HG02759 (cell line): ENCODE results near the gene DLGAP1.
"Not testable (repeated sequence)": the region's sequence is repeated elsewhere in the genome, so short reads cannot be mapped to it uniquely, and the experiment has no call there.

Experiments used
- ATAC-seq: cut with Tn5 transposase; IDR thresholded peaks from one replicate; pipeline ENCODE4 v1.9.1; 2021; ENCODE audit warnings: mild to moderate bottlenecking, moderate library complexity; ENCODE audit not compliant: unreplicated experiment

The DLGAP1 gene

GRCh38 chr18:4455113-4455811, at the start of gene DLGAP1:
DLGAP1 (minus strand) TSS chr18:4455307.
- peak; percentile 88 for ATAC-seq

GRCh38 chr18:4494703-4495284, 39.7 kb upstream of the DLGAP1 start:
- not testable (repeated sequence) for ATAC-seq

- ATAC-seq, result no peak
These were observed 13.4 kb upstream of the DLGAP1 start for GRCh38 chr18:4468511-4468910.

GRCh38 chr18:4454537-4455112, 482 bp downstream of the DLGAP1 start:
- ATAC-seq, result no peak

- no peak for ATAC-seq
These were observed 1.1 kb downstream of the DLGAP1 start for GRCh38 chr18:4453874-4454536.

- ATAC-seq, result no peak
These were observed 1.6 kb downstream of the DLGAP1 start for GRCh38 chr18:4453567-4453873.

- ATAC-seq, result no peak
These were observed 4.9 kb downstream of the DLGAP1 start for GRCh38 chr18:4450065-4450658.

GRCh38 chr18:4445902-4446301, 9.2 kb downstream of the DLGAP1 start:
- ATAC-seq, result no peak

GRCh38 chr18:4444306-4444705, 10.8 kb downstream of the DLGAP1 start:
- ATAC-seq, result no peak

GRCh38 chr18:4441098-4441497, 14.0 kb downstream of the DLGAP1 start:
- ATAC-seq, result no peak

GRCh38 chr18:4438938-4439337, 16.2 kb downstream of the DLGAP1 start:
- no peak for ATAC-seq

GRCh38 chr18:4433717-4434116, 21.4 kb downstream of the DLGAP1 start:
- ATAC-seq, result no peak

GRCh38 chr18:4430836-4431235, 24.3 kb downstream of the DLGAP1 start:
- ATAC-seq, result no peak

- ATAC-seq, result no peak
These were observed 37.4 kb downstream of the DLGAP1 start for GRCh38 chr18:4417714-4418113.

- no peak for ATAC-seq
These were observed 38.1 kb downstream of the DLGAP1 start for GRCh38 chr18:4416976-4417375.

GRCh38 chr18:4412286-4412685, 42.8 kb downstream of the DLGAP1 start:
- no peak for ATAC-seq

GRCh38 chr18:4406856-4407255, 48.3 kb downstream of the DLGAP1 start:
- ATAC-seq, result no peak

GRCh38 chr18:4405965-4406364, 49.1 kb downstream of the DLGAP1 start:
- no peak for ATAC-seq

GRCh38 chr18:4403836-4404235, 51.3 kb downstream of the DLGAP1 start:
- ATAC-seq, result no peak

- no peak for ATAC-seq
These were observed 54.2 kb downstream of the DLGAP1 start for GRCh38 chr18:4400911-4401310.

GRCh38 chr18:4399929-4400328, 55.2 kb downstream of the DLGAP1 start:
- ATAC-seq, result no peak

GRCh38 chr18:4394700-4395099, 60.4 kb downstream of the DLGAP1 start:
- no peak for ATAC-seq
